DMS 273 (cell line): Measurements from ENCODE around the gene MOB3A.

ENCODE experiments used
- DNase-seq: peaks from one replicate; lab custom pipeline; 2025; ENCODE audit not compliant: unreplicated experiment; lab: John Stamatoyannopoulos, UW

Gene MOB3A

DNA sequence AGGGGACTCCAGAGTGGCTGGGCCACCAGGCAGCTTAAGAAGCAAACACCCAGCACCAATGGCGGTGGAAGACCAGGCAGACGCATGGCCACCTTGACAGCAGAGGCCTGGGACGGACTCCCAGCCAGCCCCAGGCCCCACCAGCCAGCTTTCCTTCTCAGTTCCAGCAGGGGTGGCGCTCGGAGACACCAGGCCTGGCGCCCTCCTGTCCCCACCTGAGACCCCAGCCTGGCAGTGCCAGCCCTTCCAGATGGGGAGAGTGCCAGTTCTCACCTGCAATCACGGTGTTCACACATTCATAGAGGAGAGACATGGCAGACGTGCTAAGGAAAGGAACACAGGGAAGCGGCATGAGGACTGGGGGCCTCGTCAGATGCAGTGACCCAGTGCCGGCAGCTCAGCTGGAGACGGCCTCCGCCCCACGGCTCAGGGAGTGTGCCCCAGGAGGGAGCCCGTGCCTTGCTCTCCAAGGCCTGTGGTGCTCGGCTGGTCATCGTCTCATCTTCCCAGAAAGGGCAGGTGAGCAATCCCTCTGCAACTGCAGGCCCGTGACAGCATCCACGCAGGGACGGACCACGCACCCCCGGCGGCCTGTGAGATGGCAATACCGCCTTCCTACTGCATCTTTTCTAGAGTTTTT, 30.9 kb upstream of the MOB3A start:
- DNase-seq = no peak

- no peak for DNase-seq
Observed at GRCh38 chr19:2123682-2124387, 27.7 kb upstream of the MOB3A start.

GRCh38 chr19:2122982-2123381, 26.9 kb upstream of the MOB3A start:
- DNase-seq = no peak

GRCh38 chr19:2122251-2122650, 26.1 kb upstream of the MOB3A start:
- DNase-seq = no peak

- DNase-seq = no peak
Observed at GRCh38 chr19:2121416-2122051, 25.4 kb upstream of the MOB3A start.

DNA sequence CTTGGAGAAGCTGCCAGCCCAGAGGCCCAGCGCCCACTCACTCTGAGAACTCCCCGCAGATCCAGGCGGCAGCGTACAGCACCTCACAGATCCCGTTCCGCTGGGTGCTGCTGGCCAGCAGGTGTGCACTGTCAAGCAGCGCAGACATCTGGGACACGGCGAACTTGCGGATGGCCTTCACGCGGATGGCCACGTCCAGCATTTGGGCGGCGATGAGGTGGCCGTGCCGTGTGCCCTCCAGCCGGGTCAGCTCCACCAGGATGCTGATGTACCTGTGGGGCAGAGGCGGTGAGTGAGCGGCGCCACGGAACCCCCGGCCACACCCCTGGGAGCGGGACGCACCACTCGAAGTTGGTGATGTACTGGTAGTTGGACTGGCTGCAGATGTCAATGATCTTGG, 24.7 kb upstream of the MOB3A start:
- no peak for DNase-seq

GRCh38 chr19:2119921-2120785, 24.0 kb upstream of the MOB3A start:
- DNase-seq = no peak

DNA sequence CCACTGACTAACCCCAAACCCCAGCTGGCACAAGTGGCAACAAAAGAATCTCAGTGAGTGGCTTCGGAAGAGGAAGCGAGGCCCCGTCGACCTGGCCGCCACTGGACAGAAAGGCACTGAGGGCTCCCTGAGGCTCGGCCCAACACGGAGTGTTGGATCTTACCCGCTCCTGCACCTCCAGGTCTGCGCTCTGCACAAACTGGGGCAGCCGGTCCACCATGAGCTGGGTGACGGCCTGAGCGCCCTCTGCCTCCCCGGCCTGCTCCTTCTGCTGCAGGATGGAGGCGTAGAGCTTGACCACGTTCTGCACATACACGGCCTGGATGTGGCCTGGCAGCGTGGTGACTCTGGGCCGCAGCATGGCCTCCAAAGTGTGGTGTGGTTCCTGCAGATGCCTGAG, 22.3 kb upstream of the MOB3A start:
- no peak for DNase-seq

DNA sequence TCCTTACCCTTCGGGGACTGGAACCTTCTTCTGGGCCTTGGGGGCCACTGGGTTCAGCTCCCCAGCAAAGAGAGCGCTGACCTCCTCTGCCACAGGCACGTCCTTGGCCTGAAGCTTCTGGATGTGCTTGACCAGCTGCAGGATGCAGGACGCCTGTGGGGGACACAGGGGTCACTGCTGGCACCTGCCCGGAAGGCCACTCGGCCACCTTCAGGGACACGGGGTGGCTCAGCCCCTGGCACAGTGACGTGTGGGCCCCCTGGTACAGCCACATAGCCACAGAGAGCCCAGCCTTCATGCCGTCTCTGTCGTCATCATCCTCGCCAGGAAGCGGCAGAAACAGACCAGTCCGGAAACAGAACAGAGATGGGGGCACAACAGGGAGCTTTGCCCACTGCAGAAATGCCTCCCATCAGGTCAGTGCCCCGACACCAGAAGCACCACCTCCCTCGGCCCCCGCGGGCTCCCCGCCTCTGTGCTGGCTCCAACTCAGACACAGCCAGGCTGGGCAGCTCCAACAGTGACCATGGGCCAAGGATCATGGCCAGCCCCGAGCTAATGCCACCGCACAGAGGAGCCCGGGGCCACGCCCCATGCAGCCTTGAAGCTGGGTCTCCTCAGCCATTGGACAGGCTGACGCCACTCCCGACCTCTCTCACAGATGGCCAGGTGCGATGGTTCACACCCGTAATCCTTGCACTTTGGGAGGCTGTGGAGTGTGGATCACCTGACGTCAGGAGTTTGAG, 21.3 kb upstream of the MOB3A start:
- no peak for DNase-seq

GRCh38 chr19:2116507-2116906, 20.4 kb upstream of the MOB3A start:
- DNase-seq = no peak

- no peak for DNase-seq
Observed at GRCh38 chr19:2115911-2116426, 19.8 kb upstream of the MOB3A start.

- DNase-seq = no peak
Observed at GRCh38 chr19:2115324-2115723, 19.2 kb upstream of the MOB3A start.

- no peak for DNase-seq
Observed at GRCh38 chr19:2114821-2115220, 18.7 kb upstream of the MOB3A start.

GRCh38 chr19:2114218-2114617, 18.1 kb upstream of the MOB3A start:
- DNase-seq = no peak

DNA sequence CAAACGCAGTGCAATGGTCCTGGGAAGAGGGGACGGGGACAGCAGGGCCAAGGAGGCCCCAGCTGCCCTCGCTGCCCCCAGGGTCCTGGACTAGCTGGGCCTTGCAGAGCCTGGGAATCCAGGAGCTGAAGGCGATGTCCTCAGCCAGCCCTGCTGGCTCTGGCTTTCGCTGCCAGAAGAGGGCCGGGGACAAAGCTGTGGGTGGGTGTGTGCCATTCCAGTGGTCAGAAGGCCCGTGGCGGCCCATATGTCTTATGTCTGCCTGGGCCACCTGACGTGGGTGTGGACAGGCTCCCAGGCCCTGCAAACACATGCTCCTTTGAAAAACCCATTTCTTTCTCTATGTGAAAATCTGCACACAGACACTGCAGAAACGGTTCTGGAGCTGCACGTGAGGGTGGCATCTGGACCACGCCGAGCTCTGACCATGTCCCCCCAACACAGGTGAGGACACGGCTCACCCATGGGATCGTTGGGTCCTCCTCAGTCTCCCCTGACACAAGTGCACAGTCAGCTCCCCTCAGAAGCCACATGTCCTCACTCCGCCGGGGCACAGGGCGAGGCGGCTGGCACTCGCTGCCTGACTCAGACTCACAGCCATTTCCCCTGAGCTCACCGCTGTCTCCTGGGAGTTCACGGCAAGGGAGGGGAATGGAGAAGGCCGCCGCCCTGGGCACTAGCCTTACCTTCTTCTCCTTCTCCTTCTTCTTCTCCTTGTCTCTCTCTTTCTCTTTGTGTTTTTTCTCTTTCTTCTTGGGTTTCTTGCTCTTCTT, 17.5 kb upstream of the MOB3A start:
- no peak for DNase-seq

- DNase-seq = no peak
Observed at GRCh38 chr19:2112516-2113320, 16.6 kb upstream of the MOB3A start.

DNA sequence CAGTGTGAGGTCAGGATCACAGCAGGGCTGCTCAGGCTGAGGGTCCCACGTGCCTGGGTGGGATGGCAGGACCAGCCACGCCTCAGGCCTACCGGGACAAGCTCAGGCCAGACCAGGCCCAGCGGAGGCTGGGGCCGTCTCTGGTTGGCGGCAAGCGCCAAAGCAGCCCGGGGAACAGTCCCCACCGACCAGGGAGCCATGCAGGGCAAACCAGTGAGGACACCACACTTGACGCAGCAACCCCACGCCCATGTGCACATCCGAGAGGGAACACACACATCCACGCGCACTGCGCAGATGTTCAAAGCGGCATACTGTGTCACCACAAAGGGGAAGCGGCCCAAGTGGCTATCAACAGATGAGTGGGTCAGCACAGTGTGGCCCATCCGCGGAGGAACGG, 15.8 kb upstream of the MOB3A start:
- DNase-seq = no peak

GRCh38 chr19:2111425-2111824, 15.3 kb upstream of the MOB3A start:
- DNase-seq = no peak

DNA sequence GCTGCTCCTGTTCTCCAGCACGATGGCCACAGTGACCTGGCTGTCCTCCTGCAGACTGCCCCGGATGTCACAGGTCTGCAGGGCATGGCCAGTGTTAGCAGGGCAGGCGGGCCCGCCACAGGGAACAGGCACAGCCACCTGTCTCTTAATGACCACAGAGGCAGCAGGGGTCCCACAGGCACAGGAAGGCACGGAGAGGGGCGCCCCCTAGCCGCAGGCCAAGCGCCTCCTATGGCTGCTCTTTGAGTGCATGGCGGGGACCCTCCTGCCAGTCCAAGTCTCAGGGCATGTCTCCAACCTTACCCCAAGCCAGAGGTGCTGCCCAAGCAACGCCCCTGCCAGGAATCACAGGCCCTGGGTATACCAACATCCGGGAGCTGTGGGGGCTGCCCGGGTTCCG, 14.7 kb upstream of the MOB3A start:
- no peak for DNase-seq
